AG04450 (cell line): ENCODE data around the gene TMEM95. TPM values are rescaled to one million over a fixed set of nuclear protein-coding genes. Genes with fewer than 3 reads are reported as not detected.

Experiments used
- CTCF ChIA-PET: fragments of 300-600, 350-600 bp; formaldehyde crosslinking; extraction: SDS; loops from one replicate; lab custom pipeline; 2022; ENCODE audit warnings: antibody characterized with exemption, inconsistent platforms; lab: Charles Lee
- POLR2A ChIA-PET: fragments of 350-600 bp; formaldehyde crosslinking; extraction: SDS; loops from one replicate; lab custom pipeline; 2021; ENCODE audit warnings: antibody characterized with exemption, inconsistent platforms; lab: Yijun Ruan, JAX
- DNase-seq: peaks from one replicate; pipeline ENCODE4 v3.0.0-alpha.2; 2011; ENCODE audit warnings: low read depth, low spot score
- H3K27ac ChIP-seq: one replicate; pipeline ENCODE4 v1.5.1; 2012; ENCODE audit warnings: low read depth, low read length, control low read depth
- H3K27me3 ChIP-seq: one replicate; pipeline ENCODE4 v1.6.0; 2012; ENCODE audit warnings: low read length; ENCODE audit not compliant: control insufficient read depth, insufficient read depth
- H3K4me3 ChIP-seq: 2 replicates; pipeline ENCODE4 v1.5.1; 2011; ENCODE audit warnings: mild to moderate bottlenecking, low read depth, low read length, control low read depth
- H3K9me3 ChIP-seq: 2 replicates; pipeline ENCODE4 v1.5.1; 2012; ENCODE audit warnings: low read length; ENCODE audit not compliant: control insufficient read depth, insufficient read depth
- polyA plus RNA-seq: library from polyadenylated mRNA; depleted of rRNA; stranded (reverse); fragments of >200 nt; gene quantifications from 2 replicates; pipeline ENCODE4 v1.2.3, GENCODE V29; 2011
- TF ChIP-seq, protein P1 (sequence below): IDR thresholded peaks from 2 replicates; pipeline ENCODE4 v1.5.1; 2011; ENCODE audit warnings: low read depth, low read length, control low read depth, inconsistent platforms

TMEM95 gene
- polyA plus RNA-seq, 1 experiment, result not detected

GRCh38 chr17:7394452-7395191 is 39.7 kb downstream of the TMEM95 start, which contains the start of gene PLSCR3:
PLSCR3 (minus strand) TSS chr17:7394525; CDS start chr17:7394110, 415 bp downstream.
- CTCF ChIA-PET, result interaction anchor here (0.5 to 2.4 kb wide), 5 partner anchors 9 to 140 kb away, joined by 3 to 7 read pairs (median 3); partner anchors contain the start of genes TMEM256 and TMEM95
- peak within 1 kb of the TSS; percentile 87 for H3K4me3 ChIP-seq
- no peaks in the 10 kb centered on the region; the same call in 1 of the 2 replicates for H3K9me3 ChIP-seq
- POLR2A ChIA-PET, result interaction anchor here (0.5 to 2.0 kb wide), 3 partner anchors 9 to 334 kb away, joined by 3 to 8 read pairs (median 4); partner anchors contain the start of gene TMEM256
- DNase-seq, result peak; percentile 51
- H3K27ac ChIP-seq, result peak within 1 kb of the TSS; percentile 93
- TF ChIP-seq, protein P1, sequence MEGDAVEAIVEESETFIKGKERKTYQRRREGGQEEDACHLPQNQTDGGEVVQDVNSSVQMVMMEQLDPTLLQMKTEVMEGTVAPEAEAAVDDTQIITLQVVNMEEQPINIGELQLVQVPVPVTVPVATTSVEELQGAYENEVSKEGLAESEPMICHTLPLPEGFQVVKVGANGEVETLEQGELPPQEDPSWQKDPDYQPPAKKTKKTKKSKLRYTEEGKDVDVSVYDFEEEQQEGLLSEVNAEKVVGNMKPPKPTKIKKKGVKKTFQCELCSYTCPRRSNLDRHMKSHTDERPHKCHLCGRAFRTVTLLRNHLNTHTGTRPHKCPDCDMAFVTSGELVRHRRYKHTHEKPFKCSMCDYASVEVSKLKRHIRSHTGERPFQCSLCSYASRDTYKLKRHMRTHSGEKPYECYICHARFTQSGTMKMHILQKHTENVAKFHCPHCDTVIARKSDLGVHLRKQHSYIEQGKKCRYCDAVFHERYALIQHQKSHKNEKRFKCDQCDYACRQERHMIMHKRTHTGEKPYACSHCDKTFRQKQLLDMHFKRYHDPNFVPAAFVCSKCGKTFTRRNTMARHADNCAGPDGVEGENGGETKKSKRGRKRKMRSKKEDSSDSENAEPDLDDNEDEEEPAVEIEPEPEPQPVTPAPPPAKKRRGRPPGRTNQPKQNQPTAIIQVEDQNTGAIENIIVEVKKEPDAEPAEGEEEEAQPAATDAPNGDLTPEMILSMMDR, result peak; percentile 51
- no peaks in the 10 kb centered on the region for H3K27me3 ChIP-seq

GRCh38 chr17:7396147-7396546 is 41.2 kb downstream of the TMEM95 start:
- no peak overlapping the region for H3K4me3 ChIP-seq
- no peak for DNase-seq
- H3K27ac ChIP-seq, result no peak overlapping the region
- ChIA-PET POLR2A (no interaction called here), CTCF (no interaction called here)
- no peaks in the 10 kb centered on the region; the same call in 1 of the 2 replicates for H3K9me3 ChIP-seq
- H3K27me3 ChIP-seq, result no peaks in the 10 kb centered on the region
- TF ChIP-seq, protein P1, result no peak

GRCh38 chr17:7398612-7399011 is 43.7 kb downstream of the TMEM95 start:
- ChIA-PET CTCF (interaction anchor here (1.6 kb wide), 1 partner anchor 43 kb away, joined by 6 read pairs; no protein-coding TSS in a partner anchor), POLR2A (interaction anchor here (1.0 kb wide), 1 partner anchor 178 kb away, joined by 3 read pairs; no protein-coding TSS in a partner anchor)
- TF ChIP-seq, protein P1, result no peak

DNA sequence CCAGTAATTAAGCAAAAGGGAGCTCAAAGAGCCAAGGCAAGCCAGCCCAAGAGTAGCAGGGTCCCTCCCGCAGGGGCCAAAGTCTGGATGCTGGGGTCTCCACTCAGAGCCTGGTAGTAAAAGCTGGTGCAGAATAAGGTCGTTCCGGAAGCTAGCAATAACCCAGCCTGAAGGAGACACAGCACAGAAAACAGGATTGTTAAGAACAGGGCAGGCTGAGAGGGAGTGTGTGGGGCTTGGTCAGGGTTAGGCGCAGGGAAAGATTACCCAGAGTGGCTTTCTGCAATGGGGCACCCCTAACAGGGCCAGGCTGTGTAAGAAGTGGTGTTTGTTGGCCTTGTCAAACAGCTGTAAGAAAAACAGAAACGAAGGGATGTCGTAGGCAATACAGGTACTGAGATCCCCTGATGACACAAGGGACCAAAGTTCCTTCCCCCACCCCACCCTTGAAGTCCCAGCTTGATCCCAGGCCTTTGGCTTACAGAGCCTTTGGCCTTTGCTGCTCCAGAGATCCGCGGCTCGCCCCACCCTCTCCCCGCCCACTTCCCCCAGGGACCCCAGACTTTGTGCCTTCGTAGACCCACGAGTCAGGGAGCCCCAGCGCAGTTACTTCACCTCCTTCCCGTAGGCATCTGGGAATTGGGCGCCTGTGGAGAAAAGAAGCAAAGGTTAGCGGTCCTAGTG is 48.2 kb downstream of the TMEM95 start:
- TF ChIP-seq, protein P1, result no peak
- DNase-seq, result no peak
- H3K27me3 ChIP-seq, result no peaks in the 10 kb centered on the region
- H3K9me3 ChIP-seq, result no peaks in the 10 kb centered on the region
- peak overlapping the region; percentile 87 for H3K4me3 ChIP-seq
- ChIA-PET CTCF (interaction anchor here (0.6 to 2.4 kb wide), 7 partner anchors 8 to 158 kb away, joined by 3 to 9 read pairs (median 3); partner anchors contain the start of gene SENP3), POLR2A (interaction anchor here (0.6 to 1.9 kb wide), 12 partner anchors 8 to 507 kb away, joined by 3 to 20 read pairs (median 4); partner anchors contain the start of genes PLSCR3, POLR2A and SPEM2)
- H3K27ac ChIP-seq, result peak overlapping the region; percentile 61

More at GRCh38 chr17:7398612-7399011, 43.7 kb downstream of the TMEM95 start:
- Histone ChIP-seq H3K9me3 (no peaks in the 10 kb centered on the region; the same call in 1 of the 2 replicates), H3K4me3 (no peak overlapping the region), H3K27me3 (no peaks in the 10 kb centered on the region), H3K27ac (no peak overlapping the region)
- DNase-seq, result no peak
